Activated T-helper 1 cell treated with anti-CD3 and anti-CD28 coated beads, Interleukin-2, amount 50 U/mL, for 16 hours (primary cell): ENCODE results near the gene ZAP70.

Experiments
- DNase-seq, 2 donors: peaks; one replicate each; pipeline ENCODE4 v3.0.0-alpha.2; 2020; ENCODE audit warnings: low read depth in 1 of 2, low spot score in 1 of 2

ZAP70 gene

GRCh38 chr2:97715951-97716694 is 2.7 kb downstream of the ZAP70 start:
- DNase-seq = no peak

GRCh38 chr2:97716695-97717612 is 3.6 kb downstream of the ZAP70 start:
- DNase-seq = no peak

GRCh38 chr2:97717613-97717995 is 4.2 kb downstream of the ZAP70 start:
- DNase-seq = no peak

- DNase-seq = peak; percentile 49 to 55
Observed at GRCh38 chr2:97718051-97718882, 4.9 kb downstream of the ZAP70 start.

- DNase-seq = no peak
Observed at GRCh38 chr2:97718942-97719341, 5.6 kb downstream of the ZAP70 start.

GRCh38 chr2:97719362-97720155 is 6.2 kb downstream of the ZAP70 start:
- DNase-seq = no peak

GRCh38 chr2:97720746-97721145 is 7.4 kb downstream of the ZAP70 start:
- no peak for DNase-seq

GRCh38 chr2:97722227-97722626 is 8.9 kb downstream of the ZAP70 start:
- DNase-seq = no peak

- DNase-seq = no peak
Observed at GRCh38 chr2:97723156-97724072, 10.0 kb downstream of the ZAP70 start.

- no peak for DNase-seq
Observed at GRCh38 chr2:97724073-97724410, 10.7 kb downstream of the ZAP70 start.

- no peak for DNase-seq
Observed at GRCh38 chr2:97724501-97724900, 11.1 kb downstream of the ZAP70 start.

GRCh38 chr2:97724946-97725688 is 11.7 kb downstream of the ZAP70 start:
- no peak for DNase-seq

- no peak for DNase-seq
Observed at GRCh38 chr2:97726261-97727064, 13.1 kb downstream of the ZAP70 start.

- no peak for DNase-seq
Observed at GRCh38 chr2:97727296-97727695, 13.9 kb downstream of the ZAP70 start.

GRCh38 chr2:97728091-97728731 is 14.8 kb downstream of the ZAP70 start:
- DNase-seq = no peak

- DNase-seq = no peak
Observed at GRCh38 chr2:97730245-97730644, 16.9 kb downstream of the ZAP70 start.

GRCh38 chr2:97731274-97732020 is 18.1 kb downstream of the ZAP70 start:
- DNase-seq = no peak
